GM06990 (cell line): ENCODE results near the gene CCSER1.

Experiments
- DNase-seq: peaks from one replicate; pipeline ENCODE4 v3.0.0-alpha.2; 2011; ENCODE audit not compliant: insufficient read length; ENCODE audit errors: extremely low read depth
- H3K27me3 ChIP-seq: replicated peaks from 2 replicates; pipeline ENCODE4 v1.6.0; 2011; ENCODE audit warnings: low read length; ENCODE audit not compliant: control insufficient read depth, insufficient read depth
- H3K36me3 ChIP-seq: 2 replicates; pipeline ENCODE4 v1.5.1; 2011; ENCODE audit warnings: low read length; ENCODE audit not compliant: control insufficient read depth, insufficient read depth
- H3K4me3 ChIP-seq: replicated peaks from 2 replicates; pipeline ENCODE4 v1.5.1; 2011; ENCODE audit warnings: low read depth, mild to moderate bottlenecking, control low read depth, low read length
- TF ChIP-seq, protein P1 (sequence below): IDR thresholded peaks from 2 replicates; pipeline ENCODE4 v1.5.1; 2011; ENCODE audit warnings: low read length, control low read depth, mild to moderate bottlenecking, inconsistent platforms; ENCODE audit not compliant: insufficient read depth, poor library complexity, severe bottlenecking

CCSER1 gene

GRCh38 chr4:91037951-91038350, 910.8 kb downstream of the CCSER1 start:
- H3K4me3 ChIP-seq = no peak overlapping the region
- DNase-seq = no peak
- no peaks in the 10 kb centered on the region for H3K27me3 ChIP-seq
- TF ChIP-seq, protein P1, sequence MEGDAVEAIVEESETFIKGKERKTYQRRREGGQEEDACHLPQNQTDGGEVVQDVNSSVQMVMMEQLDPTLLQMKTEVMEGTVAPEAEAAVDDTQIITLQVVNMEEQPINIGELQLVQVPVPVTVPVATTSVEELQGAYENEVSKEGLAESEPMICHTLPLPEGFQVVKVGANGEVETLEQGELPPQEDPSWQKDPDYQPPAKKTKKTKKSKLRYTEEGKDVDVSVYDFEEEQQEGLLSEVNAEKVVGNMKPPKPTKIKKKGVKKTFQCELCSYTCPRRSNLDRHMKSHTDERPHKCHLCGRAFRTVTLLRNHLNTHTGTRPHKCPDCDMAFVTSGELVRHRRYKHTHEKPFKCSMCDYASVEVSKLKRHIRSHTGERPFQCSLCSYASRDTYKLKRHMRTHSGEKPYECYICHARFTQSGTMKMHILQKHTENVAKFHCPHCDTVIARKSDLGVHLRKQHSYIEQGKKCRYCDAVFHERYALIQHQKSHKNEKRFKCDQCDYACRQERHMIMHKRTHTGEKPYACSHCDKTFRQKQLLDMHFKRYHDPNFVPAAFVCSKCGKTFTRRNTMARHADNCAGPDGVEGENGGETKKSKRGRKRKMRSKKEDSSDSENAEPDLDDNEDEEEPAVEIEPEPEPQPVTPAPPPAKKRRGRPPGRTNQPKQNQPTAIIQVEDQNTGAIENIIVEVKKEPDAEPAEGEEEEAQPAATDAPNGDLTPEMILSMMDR = no peak
- H3K36me3 ChIP-seq = no peaks in the 10 kb centered on the region

DNA sequence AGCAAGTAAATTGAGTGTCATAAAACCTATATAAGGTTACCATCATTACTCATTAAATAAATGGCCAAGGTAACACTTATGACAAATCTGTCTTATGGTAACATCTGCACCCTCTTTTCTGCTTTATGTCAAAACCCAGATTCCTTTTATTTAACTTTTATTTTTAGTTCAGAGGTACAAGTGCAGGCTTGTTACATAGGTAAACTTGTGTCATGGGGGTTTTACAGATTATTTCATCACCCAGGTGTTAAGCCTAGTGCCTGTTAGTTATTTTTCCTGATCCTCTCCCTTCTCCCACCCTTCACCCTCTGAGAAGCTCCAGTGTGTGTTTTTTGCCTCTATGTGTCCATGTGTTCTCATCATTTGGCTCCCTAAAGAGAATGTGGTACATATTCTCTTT, 930.7 kb downstream of the CCSER1 start:
- DNase-seq = no peak
- TF ChIP-seq, protein P1 = no peak
- Histone ChIP-seq H3K4me3 (no peak overlapping the region), H3K36me3 (no peaks in the 10 kb centered on the region), H3K27me3 (no peaks in the 10 kb centered on the region)

GRCh38 chr4:91058345-91058744, 931.2 kb downstream of the CCSER1 start:
- DNase-seq = no peak
- H3K4me3 ChIP-seq = no peak overlapping the region
- no peaks in the 10 kb centered on the region for H3K36me3 ChIP-seq
- no peaks in the 10 kb centered on the region for H3K27me3 ChIP-seq
- TF ChIP-seq, protein P1 = no peak

GRCh38 chr4:91064157-91064853, 937.1 kb downstream of the CCSER1 start:
- Histone ChIP-seq H3K4me3 (no peak overlapping the region), H3K27me3 (no peaks in the 10 kb centered on the region), H3K36me3 (no peaks in the 10 kb centered on the region)
- DNase-seq = no peak
- TF ChIP-seq, protein P1 = no peak

DNA sequence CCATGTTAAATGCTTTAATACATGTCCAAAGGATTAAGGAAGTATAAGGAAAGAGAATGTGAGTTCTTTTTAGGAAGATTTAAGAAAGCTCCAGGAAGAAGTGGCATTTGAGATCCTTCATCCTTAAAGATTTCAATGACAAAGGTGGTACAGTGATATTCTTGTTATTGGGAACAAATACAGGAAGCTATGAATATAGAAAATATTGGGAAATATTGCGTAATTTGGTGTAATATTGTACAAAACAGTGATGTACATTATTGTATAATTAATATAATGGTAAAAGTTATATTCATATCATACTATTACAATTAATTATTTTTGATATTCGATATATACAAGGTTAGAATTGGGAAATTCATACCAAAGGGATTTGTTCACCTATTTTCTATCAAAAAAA, 937.9 kb downstream of the CCSER1 start:
- no peaks in the 10 kb centered on the region for H3K27me3 ChIP-seq
- no peak overlapping the region for H3K4me3 ChIP-seq
- TF ChIP-seq, protein P1 = no peak
- H3K36me3 ChIP-seq = no peaks in the 10 kb centered on the region
- DNase-seq = no peak

GRCh38 chr4:91070736-91071135, 943.5 kb downstream of the CCSER1 start:
- Histone ChIP-seq H3K4me3 (no peak overlapping the region), H3K36me3 (no peaks in the 10 kb centered on the region), H3K27me3 (no peaks in the 10 kb centered on the region)
- TF ChIP-seq, protein P1 = no peak
- no peak for DNase-seq
